HG03135 (cell line): ENCODE measurements around the gene CNTN2.

Experiments
- ATAC-seq: cut with Tn5 transposase; IDR thresholded peaks from one replicate; pipeline ENCODE4 v1.9.1; 2021; ENCODE audit warnings: mild to moderate bottlenecking, moderate library complexity; ENCODE audit not compliant: unreplicated experiment

CNTN2 gene

GRCh38 chr1:205053296-205053695 lies 10.3 kb downstream of the CNTN2 start:
- ATAC-seq: no peak

DNA sequence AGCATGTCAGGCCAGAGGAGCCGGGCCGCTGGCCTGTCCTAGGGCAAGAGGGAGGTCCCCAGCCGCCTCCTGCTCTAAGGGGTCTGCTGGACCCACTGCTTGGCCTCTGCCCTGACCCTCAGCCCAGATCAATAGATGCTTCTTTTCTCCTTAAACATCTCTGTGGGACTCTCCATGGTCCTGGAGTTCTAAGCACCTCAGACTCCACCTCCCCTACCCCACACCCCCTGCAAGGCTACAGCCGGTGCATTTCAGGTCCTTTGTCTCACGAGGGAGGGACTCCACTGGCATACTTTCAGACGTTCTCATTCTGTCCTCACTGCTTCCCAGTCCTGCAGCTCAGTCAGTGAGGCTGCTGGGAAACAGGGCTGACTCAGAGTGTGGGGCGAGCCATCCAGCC lies 11.0 kb downstream of the CNTN2 start:
- ATAC-seq: no peak

GRCh38 chr1:205056188-205056611 lies 13.2 kb downstream of the CNTN2 start:
- no peak for ATAC-seq

GRCh38 chr1:205056956-205057568 lies 14.1 kb downstream of the CNTN2 start:
- no peak for ATAC-seq

DNA sequence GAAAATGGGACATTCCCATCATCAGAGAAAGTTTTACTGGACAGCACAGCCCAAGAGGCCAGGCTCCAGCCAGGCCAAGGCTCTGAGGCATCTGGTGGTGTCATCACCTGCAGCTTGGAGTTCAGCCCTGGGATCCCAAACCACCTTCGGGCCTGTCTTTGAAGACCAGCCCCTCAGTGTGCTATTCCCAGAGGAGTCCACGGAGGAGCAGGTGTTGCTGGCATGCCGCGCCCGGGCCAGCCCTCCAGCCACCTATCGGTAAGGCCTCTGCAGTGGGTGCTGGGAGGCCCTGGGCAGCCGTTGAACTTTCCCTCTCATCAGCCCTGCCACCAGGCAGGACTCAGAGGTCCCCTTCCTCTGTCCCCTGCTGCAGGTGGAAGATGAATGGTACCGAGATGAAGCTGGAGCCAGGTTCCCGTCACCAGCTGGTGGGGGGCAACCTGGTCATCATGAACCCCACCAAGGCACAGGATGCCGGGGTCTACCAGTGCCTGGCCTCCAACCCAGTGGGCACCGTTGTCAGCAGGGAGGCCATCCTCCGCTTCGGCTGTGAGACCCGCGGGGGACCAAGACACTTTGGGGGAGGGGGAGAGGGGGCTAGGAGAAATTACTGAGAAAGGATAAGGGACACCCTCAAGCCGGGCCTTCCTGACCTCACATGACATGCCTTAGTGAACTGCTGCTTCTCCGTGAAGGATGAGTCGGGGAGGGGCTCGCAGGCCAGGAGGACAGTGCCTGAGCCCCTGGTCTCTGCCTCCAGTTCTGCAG lies 15.0 kb downstream of the CNTN2 start:
- no peak for ATAC-seq

- ATAC-seq: no peak
These were observed 15.8 kb downstream of the CNTN2 start for GRCh38 chr1:205058853-205059252.

- ATAC-seq: no peak
These were observed 16.6 kb downstream of the CNTN2 start for GRCh38 chr1:205059660-205060059.

GRCh38 chr1:205060746-205061145 lies 17.7 kb downstream of the CNTN2 start:
- ATAC-seq: no peak

GRCh38 chr1:205061227-205061626 lies 18.2 kb downstream of the CNTN2 start:
- ATAC-seq: no peak

DNA sequence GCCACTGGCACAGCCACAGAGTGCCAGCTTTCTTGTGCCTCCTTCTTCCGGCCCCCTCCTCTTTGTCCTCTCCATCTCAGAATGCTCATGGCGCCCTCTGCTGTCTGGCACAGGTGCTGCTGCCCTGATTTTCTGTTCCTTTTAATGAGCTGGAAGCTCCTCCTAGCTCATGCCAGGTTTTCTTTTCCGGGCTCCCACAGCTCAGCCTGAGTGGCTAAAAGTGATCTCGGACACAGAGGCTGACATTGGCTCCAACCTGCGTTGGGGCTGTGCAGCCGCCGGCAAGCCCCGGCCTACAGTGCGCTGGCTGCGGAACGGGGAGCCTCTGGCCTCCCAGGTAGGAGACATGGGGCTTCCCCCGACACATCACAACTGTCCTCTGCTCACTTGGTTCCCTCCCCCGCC lies 18.7 kb downstream of the CNTN2 start:
- no peak for ATAC-seq

- no peak for ATAC-seq
These were observed 19.3 kb downstream of the CNTN2 start for GRCh38 chr1:205062319-205062718.

DNA sequence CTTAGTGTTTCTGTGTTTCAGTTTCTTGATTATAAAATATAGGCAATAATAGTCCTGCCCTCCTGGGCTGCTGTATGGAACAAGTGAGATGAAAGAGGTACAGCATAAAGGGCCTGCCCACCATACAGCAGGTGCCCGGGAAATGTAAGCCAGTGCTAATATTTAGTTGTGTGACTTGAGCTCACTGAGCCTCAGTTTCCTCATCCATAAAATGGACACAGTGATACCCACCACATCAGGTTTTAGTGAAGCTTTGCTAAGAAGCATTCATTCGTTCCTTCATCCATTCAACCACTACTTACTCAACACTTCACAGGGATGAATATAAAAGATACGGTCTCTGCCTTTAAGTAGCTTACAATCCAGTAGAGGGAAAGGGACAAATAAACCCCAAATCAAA lies 19.9 kb downstream of the CNTN2 start:
- ATAC-seq: no peak

- no peak for ATAC-seq
These were observed 21.3 kb downstream of the CNTN2 start for GRCh38 chr1:205064301-205064700.

DNA sequence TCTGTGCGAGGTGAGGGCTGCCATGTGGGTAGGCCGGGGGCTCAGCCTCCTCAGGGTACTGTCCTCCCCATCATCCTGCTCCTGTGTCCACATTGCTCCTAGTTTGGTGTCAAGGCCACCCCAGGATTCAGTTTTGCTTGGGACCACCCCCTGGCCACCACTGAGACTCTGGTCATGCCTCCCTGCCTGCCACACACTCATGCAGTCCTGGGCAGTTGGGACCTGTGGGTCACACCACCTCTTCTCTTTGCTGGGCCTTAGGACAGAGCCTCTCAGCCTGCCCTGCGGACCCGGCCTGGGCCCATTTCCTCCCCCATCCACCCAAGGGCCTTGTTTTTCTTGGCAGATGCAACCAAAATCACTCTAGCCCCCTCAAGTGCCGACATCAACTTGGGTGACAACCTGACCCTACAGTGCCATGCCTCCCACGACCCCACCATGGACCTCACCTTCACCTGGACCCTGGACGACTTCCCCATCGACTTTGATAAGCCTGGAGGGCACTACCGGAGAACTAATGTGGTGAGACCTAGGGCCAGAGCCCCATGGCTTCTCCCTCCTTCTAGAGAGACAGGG lies 21.8 kb downstream of the CNTN2 start:
- ATAC-seq: no peak

DNA sequence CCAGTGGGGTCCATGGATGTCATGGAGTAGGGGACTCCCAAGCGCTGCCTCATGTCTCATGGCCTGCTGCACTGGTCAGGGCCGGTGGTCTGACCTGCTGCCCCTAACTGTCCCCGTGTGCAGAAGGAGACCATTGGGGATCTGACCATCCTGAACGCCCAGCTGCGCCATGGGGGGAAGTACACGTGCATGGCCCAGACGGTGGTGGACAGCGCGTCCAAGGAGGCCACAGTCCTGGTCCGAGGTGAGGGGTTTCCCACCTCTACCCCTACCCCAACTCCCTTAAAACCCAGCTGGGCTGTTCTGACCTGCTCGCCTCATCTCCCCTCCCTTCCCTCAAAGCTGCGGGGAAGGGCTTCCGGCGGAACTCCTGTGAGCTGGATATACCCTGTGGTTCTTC lies 22.7 kb downstream of the CNTN2 start:
- no peak for ATAC-seq

GRCh38 chr1:205066141-205066818 lies 23.3 kb downstream of the CNTN2 start:
- no peak for ATAC-seq

DNA sequence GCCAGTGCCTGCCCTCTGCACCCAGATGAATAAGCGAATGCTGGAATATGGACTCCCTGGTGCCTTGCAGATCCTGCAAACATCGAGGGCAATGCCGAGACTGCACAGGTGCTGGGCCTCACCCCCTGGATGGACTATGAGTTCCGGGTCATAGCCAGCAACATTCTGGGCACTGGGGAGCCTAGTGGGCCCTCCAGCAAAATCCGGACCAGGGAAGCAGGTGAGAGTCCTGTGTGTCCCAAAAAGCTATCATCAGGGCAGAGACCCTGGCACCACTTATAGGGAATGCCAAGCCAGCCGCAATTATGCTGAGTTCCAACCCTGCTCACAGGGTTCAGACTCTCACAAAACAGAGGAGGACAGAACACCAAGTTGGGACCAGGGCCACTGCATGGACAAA lies 24.0 kb downstream of the CNTN2 start:
- ATAC-seq: no peak

- no peak for ATAC-seq
These were observed 25.0 kb downstream of the CNTN2 start for GRCh38 chr1:205068001-205068400.

DNA sequence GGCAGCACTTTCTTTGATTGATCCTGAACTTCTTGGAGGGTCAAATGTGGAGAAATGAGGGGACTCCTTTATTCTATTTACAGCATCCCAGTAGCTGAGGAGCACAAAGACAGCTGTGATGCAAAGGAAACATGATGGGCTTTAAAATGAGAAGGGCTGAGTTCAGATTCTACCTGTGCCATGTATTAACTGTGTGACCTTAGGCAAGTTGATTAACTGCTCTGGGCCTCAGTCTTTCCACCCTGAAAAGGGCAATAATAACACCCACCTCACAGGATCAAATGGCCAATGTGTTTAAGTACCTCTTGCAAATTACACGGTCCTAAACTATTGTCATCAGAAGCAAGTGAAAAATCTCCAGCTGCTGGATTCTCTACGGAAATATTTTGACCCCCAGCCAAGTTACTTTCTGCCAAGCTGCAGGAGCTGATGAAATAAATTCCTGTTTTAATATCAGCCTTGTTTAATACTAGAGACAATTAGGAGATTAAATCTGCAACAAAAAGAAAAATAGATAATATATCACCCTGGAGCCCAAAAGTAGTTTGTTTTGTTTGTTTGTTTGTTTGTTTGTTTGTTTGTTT lies 25.5 kb downstream of the CNTN2 start:
- no peak for ATAC-seq

DNA sequence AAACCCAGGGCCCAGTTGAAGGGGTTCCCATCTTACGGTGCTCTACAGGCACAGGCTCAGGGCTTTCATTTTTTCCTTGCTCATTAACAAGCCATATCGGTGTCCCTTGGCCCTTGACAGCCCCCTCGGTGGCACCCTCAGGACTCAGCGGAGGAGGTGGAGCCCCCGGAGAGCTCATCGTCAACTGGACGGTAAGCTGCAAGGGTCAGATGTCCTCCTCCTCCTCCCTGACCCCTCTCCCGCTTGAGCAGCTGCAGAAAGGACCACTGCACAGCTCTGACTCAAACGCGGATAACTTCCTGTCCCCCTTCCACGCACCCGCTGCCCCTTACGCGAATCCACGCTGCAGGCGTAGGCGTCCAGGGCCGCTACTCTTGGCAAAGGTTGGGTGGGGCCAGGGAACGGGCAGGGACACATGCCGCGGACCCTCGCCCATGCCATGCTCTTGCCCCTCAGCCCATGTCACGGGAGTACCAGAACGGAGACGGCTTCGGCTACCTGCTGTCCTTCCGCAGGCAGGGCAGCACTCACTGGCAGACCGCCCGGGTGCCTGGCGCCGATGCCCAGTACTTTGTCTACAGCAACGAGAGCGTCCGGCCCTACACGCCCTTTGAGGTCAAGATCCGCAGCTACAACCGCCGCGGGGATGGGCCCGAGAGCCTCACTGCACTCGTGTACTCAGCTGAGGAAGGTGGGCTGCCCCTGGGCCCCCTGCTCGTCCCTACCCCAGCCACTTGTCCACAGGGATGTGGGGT lies 26.5 kb downstream of the CNTN2 start:
- ATAC-seq: no peak

DNA sequence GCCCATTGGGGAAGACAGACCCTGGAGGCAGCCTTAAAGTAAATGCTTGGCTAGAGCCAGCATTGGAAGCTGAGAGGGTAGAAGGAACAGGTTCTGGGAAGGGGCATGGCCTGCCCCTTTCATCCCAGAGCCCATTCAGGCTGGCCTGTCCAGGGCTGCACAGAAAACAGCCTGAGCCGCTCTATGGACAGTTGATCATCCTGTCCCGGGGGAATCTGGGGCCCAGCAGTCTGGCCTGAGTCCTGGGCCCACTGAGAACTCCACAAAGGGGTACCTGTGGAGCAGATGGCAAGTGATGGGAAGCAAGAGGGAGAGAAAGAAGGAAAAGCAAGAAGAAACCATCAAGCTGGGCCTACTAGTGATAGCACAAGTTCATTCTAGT lies 28.0 kb downstream of the CNTN2 start:
- ATAC-seq: no peak
